Glutamatergic neuron (in vitro differentiated cells): ENCODE measurements around the gene KICS2. TPM values are rescaled to one million over a fixed set of nuclear protein-coding genes. Genes with fewer than 3 reads are reported as not detected.
A peak's percentile ranks its signal among the peaks of the same experiment; 100 is the strongest.

Source experiments
- DNase-seq: peaks from one replicate; pipeline ENCODE4 v3.0.0; 2022
- H3K27ac Mint-ChIP-seq: one replicate; pipeline ENCODE4 v1.8.0; 2020; ENCODE audit warnings: mild to moderate bottlenecking, mixed read lengths, inconsistent platforms; ENCODE audit not compliant: unreplicated experiment
- H3K27me3 Mint-ChIP-seq: one replicate; pipeline ENCODE4 v1.8.0; 2020; ENCODE audit warnings: mild to moderate bottlenecking, moderate library complexity, mixed read lengths, inconsistent platforms; ENCODE audit not compliant: unreplicated experiment
- H3K36me3 Mint-ChIP-seq: one replicate; pipeline ENCODE4 v1.8.0; 2020; ENCODE audit warnings: mild to moderate bottlenecking, mixed read lengths, inconsistent platforms; ENCODE audit not compliant: unreplicated experiment
- H3K4me1 Mint-ChIP-seq: one replicate; pipeline ENCODE4 v1.8.0; 2020; ENCODE audit warnings: mild to moderate bottlenecking, low read depth, mixed read lengths, inconsistent platforms; ENCODE audit not compliant: unreplicated experiment
- H3K4me3 Mint-ChIP-seq: one replicate; pipeline ENCODE4 v1.8.0; 2020; ENCODE audit warnings: mild to moderate bottlenecking, mixed read lengths, inconsistent platforms; ENCODE audit not compliant: unreplicated experiment
- H3K9me3 Mint-ChIP-seq: one replicate; pipeline ENCODE4 v1.8.0; 2020; ENCODE audit warnings: mild to moderate bottlenecking, moderate library complexity, mixed read lengths, inconsistent platforms; ENCODE audit not compliant: unreplicated experiment
- long read RNA-seq: library from polyadenylated mRNA; unstranded; transcript quantifications from one replicate; pipeline ENCODE4 v2.0.0, GENCODE V29; 2020; ENCODE audit not compliant: unreplicated experiment
- total RNA-seq: library from RNA; stranded (reverse); fragmentation: NEBNext Ultra II Directional; extraction: Animal tissue kit (Norgen Biotek cat#: 25700); gene quantifications from one replicate; pipeline ENCODE4 v1.2.1, GENCODE V29; 2021; ENCODE audit not compliant: unreplicated experiment
- TF ChIP-seq, protein P1 (sequence below): fragments of 200-600 bp; sonication (generic); IDR thresholded peaks from one replicate; pipeline ENCODE4 v1.5.0; 2021; ENCODE audit not compliant: partially characterized antibody, unreplicated experiment

KICS2 gene
- 3.4 TPM for total RNA-seq
- long read RNA-seq, partial matches to known transcripts = 0 of 1 reads
- long read RNA-seq, other reads (novel, unspliced or antisense) = 0 of 1 reads

- Mint-ChIP-seq H3K27me3 (peaks cover 5% of the 10 kb centered on the region), H3K27ac (peak within 1 kb of the TSS; percentile 59), H3K36me3 (no peaks in the 10 kb centered on the region), H3K4me3 (peak within 1 kb of the TSS; percentile 88), H3K9me3 (peaks cover 7% of the 10 kb centered on the region), H3K4me1 (peaks cover 2% of the 10 kb centered on the region)
- TF ChIP-seq, protein P1, sequence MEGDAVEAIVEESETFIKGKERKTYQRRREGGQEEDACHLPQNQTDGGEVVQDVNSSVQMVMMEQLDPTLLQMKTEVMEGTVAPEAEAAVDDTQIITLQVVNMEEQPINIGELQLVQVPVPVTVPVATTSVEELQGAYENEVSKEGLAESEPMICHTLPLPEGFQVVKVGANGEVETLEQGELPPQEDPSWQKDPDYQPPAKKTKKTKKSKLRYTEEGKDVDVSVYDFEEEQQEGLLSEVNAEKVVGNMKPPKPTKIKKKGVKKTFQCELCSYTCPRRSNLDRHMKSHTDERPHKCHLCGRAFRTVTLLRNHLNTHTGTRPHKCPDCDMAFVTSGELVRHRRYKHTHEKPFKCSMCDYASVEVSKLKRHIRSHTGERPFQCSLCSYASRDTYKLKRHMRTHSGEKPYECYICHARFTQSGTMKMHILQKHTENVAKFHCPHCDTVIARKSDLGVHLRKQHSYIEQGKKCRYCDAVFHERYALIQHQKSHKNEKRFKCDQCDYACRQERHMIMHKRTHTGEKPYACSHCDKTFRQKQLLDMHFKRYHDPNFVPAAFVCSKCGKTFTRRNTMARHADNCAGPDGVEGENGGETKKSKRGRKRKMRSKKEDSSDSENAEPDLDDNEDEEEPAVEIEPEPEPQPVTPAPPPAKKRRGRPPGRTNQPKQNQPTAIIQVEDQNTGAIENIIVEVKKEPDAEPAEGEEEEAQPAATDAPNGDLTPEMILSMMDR = no peak
- peak; percentile 87 for DNase-seq
Measured at GRCh38 chr12:64222009-64222765, at the start of gene KICS2. KICS2 (minus strand) TSS chr12:64222296; CDS start chr12:64222237, 59 bp downstream.

DNA sequence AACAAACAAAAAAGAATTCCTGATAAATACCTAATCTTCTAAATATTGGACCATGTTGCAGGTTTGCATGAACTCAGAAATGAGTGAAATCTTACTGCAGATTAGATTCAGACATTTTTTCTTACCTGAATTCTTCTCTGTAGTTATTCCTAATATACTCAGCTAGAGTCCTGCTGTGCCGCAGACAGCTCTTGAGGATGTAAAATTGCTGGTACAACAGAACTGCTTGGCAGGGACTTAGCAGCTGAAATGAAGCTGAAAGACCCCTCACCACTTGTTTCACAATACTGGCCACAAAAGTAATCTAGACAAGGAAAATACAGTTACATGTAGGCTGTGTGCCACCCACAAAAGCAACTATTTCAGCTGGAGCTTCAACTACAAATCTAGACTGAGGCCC is 48.3 kb upstream of the KICS2 start:
- H3K27ac Mint-ChIP-seq = no peak overlapping the region
- no peak for DNase-seq
- H3K27me3 Mint-ChIP-seq = peaks cover 3% of the 10 kb centered on the region
- TF ChIP-seq, protein P1 = no peak
- no peaks in the 10 kb centered on the region for H3K36me3 Mint-ChIP-seq
- H3K9me3 Mint-ChIP-seq = no peaks in the 10 kb centered on the region
- H3K4me3 Mint-ChIP-seq = no peak overlapping the region
- H3K4me1 Mint-ChIP-seq = no peaks in the 10 kb centered on the region

DNA sequence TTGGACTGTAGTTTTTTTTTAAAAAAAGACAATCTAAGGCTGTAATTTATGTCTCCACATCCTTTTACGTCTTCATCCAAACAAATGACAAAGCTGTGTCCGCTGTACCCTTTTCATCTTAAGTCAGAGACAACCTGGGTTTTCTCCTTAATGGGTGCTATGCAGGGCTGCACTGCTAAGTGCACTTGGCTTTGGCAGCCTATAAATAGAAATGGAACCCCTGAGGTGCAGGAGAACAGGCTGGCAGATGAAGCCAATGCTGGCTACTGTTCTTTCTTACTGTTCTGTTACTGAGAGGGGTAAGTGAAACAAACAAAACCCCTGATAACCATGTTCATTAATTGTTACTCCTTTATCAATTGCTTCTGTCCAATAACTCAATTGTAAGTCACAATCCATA is 47.1 kb upstream of the KICS2 start:
- no peak overlapping the region for H3K27ac Mint-ChIP-seq
- H3K9me3 Mint-ChIP-seq = no peaks in the 10 kb centered on the region
- no peaks in the 10 kb centered on the region for H3K36me3 Mint-ChIP-seq
- TF ChIP-seq, protein P1 = no peak
- H3K27me3 Mint-ChIP-seq = peaks cover 3% of the 10 kb centered on the region
- DNase-seq = no peak
- no peaks in the 10 kb centered on the region for H3K4me1 Mint-ChIP-seq
- H3K4me3 Mint-ChIP-seq = no peak overlapping the region

- H3K27me3 Mint-ChIP-seq = peaks cover 3% of the 10 kb centered on the region
- TF ChIP-seq, protein P1 = no peak
Measured at GRCh38 chr12:64268409-64268808, 46.3 kb upstream of the KICS2 start.

DNA sequence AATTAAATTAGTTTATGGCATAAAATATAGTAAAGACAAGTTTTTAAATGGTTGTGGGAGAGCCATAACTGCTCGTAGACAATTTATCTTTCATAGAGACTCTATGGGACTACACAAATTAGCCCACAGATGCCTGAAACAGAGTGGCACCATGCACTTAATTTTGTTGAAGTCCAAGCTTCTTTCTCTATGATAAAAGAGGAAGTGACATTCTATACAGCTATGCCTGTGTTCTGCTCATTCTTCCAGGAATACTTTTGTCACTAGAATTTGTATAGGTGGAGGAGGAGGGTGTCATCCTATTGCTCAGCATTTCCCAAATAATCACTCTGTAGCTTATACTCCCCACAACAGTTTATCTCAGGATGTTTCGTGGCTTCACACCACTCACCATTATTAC is 43.7 kb upstream of the KICS2 start:
- TF ChIP-seq, protein P1 = no peak
- Mint-ChIP-seq H3K27ac (no peak overlapping the region), H3K27me3 (no peaks in the 10 kb centered on the region), H3K4me3 (no peak overlapping the region), H3K4me1 (no peaks in the 10 kb centered on the region), H3K36me3 (no peaks in the 10 kb centered on the region), H3K9me3 (no peaks in the 10 kb centered on the region)
- no peak for DNase-seq

More at GRCh38 chr12:64268409-64268808, 46.3 kb upstream of the KICS2 start:
- no peak overlapping the region for H3K4me3 Mint-ChIP-seq
- no peak overlapping the region for H3K27ac Mint-ChIP-seq
- no peaks in the 10 kb centered on the region for H3K4me1 Mint-ChIP-seq
- H3K36me3 Mint-ChIP-seq = no peaks in the 10 kb centered on the region
- no peaks in the 10 kb centered on the region for H3K9me3 Mint-ChIP-seq
- no peak for DNase-seq
